Right lobe of liver (tissue), 6 donors: ENCODE measurements around the gene DLGAP4. TPM values are rescaled to one million over a fixed set of nuclear protein-coding genes. Genes with fewer than 3 reads are reported as not detected.

Experiments used
- ATAC-seq, 4 donors: fragments of 200-7000 bp; cut with Tn5 transposase; one replicate each; pipeline ENCODE4 v1.9.1; 2020; ENCODE audit warnings: mild to moderate bottlenecking in 4 of 4, moderate library complexity in 4 of 4
- DNase-seq, 3 donors: peaks; one replicate each; pipeline ENCODE4 v3.0.0-alpha.2; 2020
- H3K27ac ChIP-seq, 3 donors: fragments of 200-600 bp; one replicate each; pipeline ENCODE4 v1.8.0; 2022
- H3K27me3 ChIP-seq, 2 donors: fragments of 200-600 bp; one replicate each; pipeline ENCODE4 v1.8.0; 2022
- H3K36me3 ChIP-seq, 4 donors: fragments of 200-600 bp; sonication (generic) in 1 of 4; one replicate each; pipeline versions ENCODE4 v1.5.1 to v1.8.0; 2017 to 2022; ENCODE audit warnings: control low read depth in 1 of 4
- H3K4me1 ChIP-seq, 4 donors: fragments of 200-600 bp; sonication (generic) in 1 of 4; one replicate each; pipeline versions ENCODE4 v1.5.1 to v1.8.0; 2017 to 2022; ENCODE audit warnings: control low read depth in 1 of 4
- H3K4me3 ChIP-seq, 3 donors: fragments of 200-600 bp; one replicate each; pipeline ENCODE4 v1.8.0; 2022
- H3K9me3 ChIP-seq, 4 donors: fragments of 200-600 bp; sonication (generic) in 1 of 4; one replicate each; pipeline versions ENCODE4 v1.5.1 to v1.8.0; 2017 to 2022; ENCODE audit warnings: control low read depth in 1 of 4
- POLR2A ChIP-seq: fragments of 450-650 bp; IDR thresholded peaks from one replicate; pipeline ENCODE4 v1.6.1; 2017; ENCODE audit warnings: antibody characterized with exemption, mild to moderate bottlenecking
- WGBS: methylation state at CpG from one replicate; pipeline ENCODE4 v1.1.6; 2018; ENCODE audit warnings: low coverage, low lambda C conversion rate; ENCODE audit not compliant: insufficient coverage; ENCODE audit errors: missing lambda C conversion rate; 5-methylcytosine and 5-hydroxymethylcytosine counted together
- intact Hi-C, 2 donors: fragments of 100-400 bp; cut with DNase I; formaldehyde crosslinking; loops; one replicate each; pipeline versions ENCODE4 v1.11.2 to v1.14.1; 2022
- total RNA-seq, 6 experiments: library from RNA; depleted of rRNA in 2 of 6; stranded (reverse); fragments of >200 nt in 2 of 6; fragmentation: NEBNext Ultra II Directional in 3 of 6; extraction: Animal tissue kit (Norgen Biotek cat#: 25700) in 3 of 6; gene quantifications; one replicate each; pipeline versions ENCODE4 v1.1.0 to v1.2.4, GENCODE V29; 2016 to 2023
- TF ChIP-seq, protein P1 (sequence below), 4 donors: fragments of 200-600 bp in 3 of 4; fragments of 450-650 bp in 1 of 4; IDR thresholded peaks; one replicate each; pipeline versions ENCODE4 v1.5.1 to v1.8.0; 2016 to 2022; ENCODE audit warnings: antibody characterized with exemption in 4 of 4, mild to moderate bottlenecking in 2 of 4
- donor health status: DM: no; HTN: yes; CAD: no.
- donor health status: DM: no; HTN: no; CAD: no.
- donor health status: DM: no; HTN: no; CAD: no.
- donor health status: DM: no; HTN: yes; CAD: no.
- donor health status: DM: no; HTN: yes; CAD: no.

The DLGAP4 gene
- total RNA-seq, 6 experiments from 2014 or later = 15.5 to 35.1 (median 23.2) TPM

DNA sequence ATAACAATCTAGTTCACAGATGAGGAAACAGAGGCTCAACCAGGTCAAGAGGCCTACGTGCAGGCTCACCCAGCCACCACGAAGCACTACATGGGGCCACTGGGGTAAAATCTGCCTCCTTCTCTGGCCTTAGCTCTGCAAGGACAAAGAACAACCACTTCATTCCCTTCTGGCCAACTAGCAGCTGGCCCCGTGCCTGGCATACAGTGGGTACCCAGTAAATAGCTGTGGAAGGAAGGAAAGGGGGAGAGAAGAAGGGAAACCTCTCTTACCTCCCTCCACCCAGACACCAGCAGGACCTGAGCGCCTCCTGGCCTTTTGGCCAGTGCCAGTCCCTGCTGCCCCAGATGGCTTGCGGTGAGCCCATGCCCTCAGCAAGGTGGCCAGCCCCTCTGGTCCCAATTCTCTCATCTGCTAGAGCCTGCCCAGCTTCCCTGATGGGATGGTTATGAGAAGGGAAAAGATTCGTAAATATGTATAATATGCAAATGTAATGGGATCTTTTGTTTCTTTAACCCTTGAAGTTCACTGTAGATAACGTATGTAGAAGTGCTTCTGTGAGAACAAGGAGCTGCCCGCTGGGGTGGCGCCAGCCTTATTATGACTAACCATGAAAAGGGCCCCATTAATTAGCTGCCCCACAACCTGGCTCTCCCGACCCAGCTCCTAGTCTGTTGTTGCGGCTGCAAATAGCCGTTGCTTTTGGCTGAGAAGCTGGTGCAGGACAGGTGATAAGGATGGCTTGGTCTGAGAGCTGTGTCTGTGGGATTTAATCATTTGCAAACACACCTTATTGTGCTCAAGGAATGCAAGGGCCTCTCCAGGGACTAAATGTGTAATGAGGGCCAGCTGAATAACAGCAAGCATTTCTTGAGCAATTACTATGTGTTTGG lies 62.0 kb downstream of the DLGAP4 start:
- WGBS = 60% methylated on average over 11 of the region's 12 CpGs
- Histone ChIP-seq H3K36me3 (no peaks in the 10 kb centered on the region), H3K4me3 (no peak overlapping the region), H3K27me3 (no peaks in the 10 kb centered on the region), H3K9me3 (no peaks in the 10 kb centered on the region), H3K4me1 (no peaks in the 10 kb centered on the region), H3K27ac (no peak overlapping the region)
- DNase-seq (no peak), ATAC-seq (no peak)
- TF ChIP-seq, protein P1, sequence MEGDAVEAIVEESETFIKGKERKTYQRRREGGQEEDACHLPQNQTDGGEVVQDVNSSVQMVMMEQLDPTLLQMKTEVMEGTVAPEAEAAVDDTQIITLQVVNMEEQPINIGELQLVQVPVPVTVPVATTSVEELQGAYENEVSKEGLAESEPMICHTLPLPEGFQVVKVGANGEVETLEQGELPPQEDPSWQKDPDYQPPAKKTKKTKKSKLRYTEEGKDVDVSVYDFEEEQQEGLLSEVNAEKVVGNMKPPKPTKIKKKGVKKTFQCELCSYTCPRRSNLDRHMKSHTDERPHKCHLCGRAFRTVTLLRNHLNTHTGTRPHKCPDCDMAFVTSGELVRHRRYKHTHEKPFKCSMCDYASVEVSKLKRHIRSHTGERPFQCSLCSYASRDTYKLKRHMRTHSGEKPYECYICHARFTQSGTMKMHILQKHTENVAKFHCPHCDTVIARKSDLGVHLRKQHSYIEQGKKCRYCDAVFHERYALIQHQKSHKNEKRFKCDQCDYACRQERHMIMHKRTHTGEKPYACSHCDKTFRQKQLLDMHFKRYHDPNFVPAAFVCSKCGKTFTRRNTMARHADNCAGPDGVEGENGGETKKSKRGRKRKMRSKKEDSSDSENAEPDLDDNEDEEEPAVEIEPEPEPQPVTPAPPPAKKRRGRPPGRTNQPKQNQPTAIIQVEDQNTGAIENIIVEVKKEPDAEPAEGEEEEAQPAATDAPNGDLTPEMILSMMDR (IDR thresholded peaks at IDR 0.05) = no peak
- no peak for TF ChIP-seq POLR2A
- intact Hi-C loops = no loop called here

GRCh38 chr20:36368869-36369268 lies 62.7 kb downstream of the DLGAP4 start:
- Histone ChIP-seq H3K9me3 (no peaks in the 10 kb centered on the region), H3K4me1 (no peaks in the 10 kb centered on the region), H3K36me3 (no peaks in the 10 kb centered on the region), H3K27ac (no peak overlapping the region), H3K27me3 (no peaks in the 10 kb centered on the region), H3K4me3 (no peak overlapping the region)
- TF ChIP-seq, protein P1 (IDR thresholded peaks at IDR 0.05) = no peak
- no peak for TF ChIP-seq POLR2A
- DNase-seq = no peak
- ATAC-seq = no peak
- 74% methylated on average over 13 of the region's 14 CpGs for WGBS
- intact Hi-C loops = no loop called here

DNA sequence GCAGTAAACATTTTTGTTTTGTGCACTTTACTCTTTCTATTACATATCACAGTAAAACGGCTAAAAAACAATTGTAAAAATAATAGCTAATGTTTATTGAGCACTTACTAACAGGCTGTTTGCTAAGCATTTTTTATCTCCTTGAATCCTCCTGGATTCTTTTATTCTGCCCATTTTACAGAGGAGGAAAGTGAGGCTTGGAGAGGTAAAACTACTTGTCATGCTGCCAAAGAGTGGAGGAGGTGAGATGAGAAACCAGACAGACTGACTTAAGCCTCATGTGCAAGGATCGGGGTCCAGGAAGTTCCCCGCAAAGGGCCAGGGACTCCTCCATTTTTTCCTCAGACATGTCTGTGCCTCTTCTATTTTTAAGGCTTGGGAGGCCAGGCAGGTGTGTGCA lies 63.6 kb downstream of the DLGAP4 start:
- Histone ChIP-seq H3K4me1 (no peaks in the 10 kb centered on the region), H3K4me3 (no peak overlapping the region), H3K36me3 (no peaks in the 10 kb centered on the region), H3K27me3 (no peaks in the 10 kb centered on the region), H3K27ac (no peak overlapping the region), H3K9me3 (no peaks in the 10 kb centered on the region)
- DNase-seq = no peak
- ATAC-seq = no peak
- WGBS = 78% methylated on average over 3 of the region's 3 CpGs
- intact Hi-C loops = no loop called here
- no peak for TF ChIP-seq POLR2A
- TF ChIP-seq, protein P1 (IDR thresholded peaks at IDR 0.05) = no peak

DNA sequence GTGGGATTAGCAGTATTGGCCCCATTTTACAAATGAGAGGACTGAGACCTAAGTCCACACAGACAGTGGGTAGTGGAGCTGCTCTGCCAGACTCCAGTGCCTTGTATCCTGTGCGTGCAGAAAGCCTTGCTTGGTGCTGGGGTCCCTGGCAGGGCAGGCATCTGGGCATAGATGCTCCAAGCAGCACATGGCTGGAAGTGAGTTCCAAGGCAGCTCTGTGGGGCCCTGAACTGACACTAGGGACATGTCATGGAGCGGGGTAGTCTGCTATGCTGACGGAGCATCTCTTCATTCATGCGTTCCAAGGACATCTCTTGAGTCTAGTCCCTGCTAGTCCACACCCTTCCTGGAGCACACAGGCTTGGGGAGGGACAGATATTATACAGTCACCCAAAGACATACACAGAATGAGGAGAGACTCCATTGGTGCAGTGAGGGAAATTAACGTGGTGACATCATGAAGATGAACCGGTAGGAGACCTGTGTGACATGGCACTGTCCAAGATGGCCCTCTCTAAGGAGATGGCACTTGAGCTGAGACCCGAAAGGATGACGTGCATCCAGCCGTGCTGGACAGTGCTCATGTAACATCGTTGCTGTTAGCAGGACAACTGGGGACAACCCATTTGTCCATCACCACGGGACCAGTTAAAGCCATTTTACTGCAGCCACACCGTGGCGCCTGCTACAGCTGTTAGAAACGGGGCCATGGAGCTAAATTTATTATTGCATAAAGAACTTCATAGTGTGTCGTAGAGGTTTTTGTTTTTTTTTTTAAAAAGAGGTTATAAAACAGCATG lies 65.1 kb downstream of the DLGAP4 start:
- intact Hi-C loops = no loop called here
- ATAC-seq = no peak

More for the DNA sequence above, 65.1 kb downstream of the DLGAP4 start:
- H3K36me3 ChIP-seq = no peaks in the 10 kb centered on the region
- no peaks in the 10 kb centered on the region for H3K4me1 ChIP-seq
- no peaks in the 10 kb centered on the region for H3K9me3 ChIP-seq
- DNase-seq = no peak
- H3K27me3 ChIP-seq = no peaks in the 10 kb centered on the region
- TF ChIP-seq, protein P1 (IDR thresholded peaks at IDR 0.05) = no peak
- no peak for TF ChIP-seq POLR2A
- no peak overlapping the region for H3K4me3 ChIP-seq
- 65% methylated on average over 9 of the region's 15 CpGs for WGBS
- no peak overlapping the region for H3K27ac ChIP-seq
